ENCODE measurements around the gene GTF3C6.

DNA sequence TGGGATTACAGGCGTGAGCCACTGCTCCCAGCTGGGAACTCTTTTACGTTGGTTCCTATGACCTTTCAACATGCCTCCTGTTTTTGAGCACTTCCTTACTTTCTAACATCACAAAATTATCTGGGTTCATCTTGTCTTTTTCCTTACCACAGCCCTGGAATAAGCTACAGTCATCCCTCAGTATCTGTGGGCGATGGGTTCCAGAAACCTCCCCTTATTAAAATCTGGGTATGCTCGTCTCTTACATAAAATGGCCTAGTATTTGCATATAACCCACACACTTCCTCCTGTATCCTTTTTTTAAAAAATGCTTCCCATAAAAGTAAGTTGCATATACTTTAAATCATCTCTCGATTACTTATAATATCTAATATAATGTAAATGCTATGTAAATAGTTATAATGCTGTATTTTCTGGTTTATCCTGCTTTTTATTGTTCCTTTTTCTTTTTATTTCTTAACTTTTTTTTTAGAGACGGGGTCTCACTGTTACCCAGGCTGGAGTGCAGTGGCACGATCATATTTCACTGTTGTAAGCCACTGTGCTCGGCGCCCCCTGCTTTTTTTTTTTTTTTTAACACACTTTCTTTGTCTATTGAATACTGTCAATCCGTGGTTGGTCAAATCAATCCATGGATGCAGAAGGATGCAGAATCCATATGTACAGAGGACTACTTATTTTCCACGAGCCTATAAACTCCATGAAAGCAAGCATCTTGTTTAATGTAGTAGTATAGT is 32.5 kb downstream of the GTF3C6 start:
- TF ChIP-seq, protein P1, sequence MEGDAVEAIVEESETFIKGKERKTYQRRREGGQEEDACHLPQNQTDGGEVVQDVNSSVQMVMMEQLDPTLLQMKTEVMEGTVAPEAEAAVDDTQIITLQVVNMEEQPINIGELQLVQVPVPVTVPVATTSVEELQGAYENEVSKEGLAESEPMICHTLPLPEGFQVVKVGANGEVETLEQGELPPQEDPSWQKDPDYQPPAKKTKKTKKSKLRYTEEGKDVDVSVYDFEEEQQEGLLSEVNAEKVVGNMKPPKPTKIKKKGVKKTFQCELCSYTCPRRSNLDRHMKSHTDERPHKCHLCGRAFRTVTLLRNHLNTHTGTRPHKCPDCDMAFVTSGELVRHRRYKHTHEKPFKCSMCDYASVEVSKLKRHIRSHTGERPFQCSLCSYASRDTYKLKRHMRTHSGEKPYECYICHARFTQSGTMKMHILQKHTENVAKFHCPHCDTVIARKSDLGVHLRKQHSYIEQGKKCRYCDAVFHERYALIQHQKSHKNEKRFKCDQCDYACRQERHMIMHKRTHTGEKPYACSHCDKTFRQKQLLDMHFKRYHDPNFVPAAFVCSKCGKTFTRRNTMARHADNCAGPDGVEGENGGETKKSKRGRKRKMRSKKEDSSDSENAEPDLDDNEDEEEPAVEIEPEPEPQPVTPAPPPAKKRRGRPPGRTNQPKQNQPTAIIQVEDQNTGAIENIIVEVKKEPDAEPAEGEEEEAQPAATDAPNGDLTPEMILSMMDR (IDR thresholded peaks at IDR 0.05) = no peak
- TF ChIP-seq POLR2A (IDR thresholded peaks at IDR 0.05; ENCODE audit: low read depth) (no peak), POLR2AphosphoS5 (IDR thresholded peaks at IDR 0.05) (no peak), EP300 (IDR thresholded peaks at IDR 0.05) (no peak)

Measured in esophagus muscularis mucosa (tissue), 4 donors.